Measurements from ENCODE around the gene CHD5. TPM values are rescaled to one million over a fixed set of nuclear protein-coding genes. Genes with fewer than 3 reads are reported as not detected.

The CHD5 gene
- total RNA-seq, 4 donors from 2014 or later, result 0.19 to 0.24 (median 0.19) TPM; not detected in 1

- ATAC-seq (ENCODE audit: low FRiP score) (no peak), DNase-seq (ENCODE audit: low spot score) (no peak)
- TF ChIP-seq CTCF (IDR thresholded peaks at IDR 0.05), result no peak
Measured at GRCh38 chr1:6174621-6175410, 5.3 kb downstream of the CHD5 start.

GRCh38 chr1:6172549-6172948, 7.6 kb downstream of the CHD5 start:
- ATAC-seq (ENCODE audit: low FRiP score), result no peak
- TF ChIP-seq CTCF (IDR thresholded peaks at IDR 0.05), result no peak
- DNase-seq (ENCODE audit: low spot score), result no peak

GRCh38 chr1:6171548-6172124, 8.5 kb downstream of the CHD5 start:
- ATAC-seq (ENCODE audit: low FRiP score), result no peak
- DNase-seq (ENCODE audit: low spot score), result no peak
- TF ChIP-seq CTCF (IDR thresholded peaks at IDR 0.05), result no peak

GRCh38 chr1:6170742-6171201, 9.3 kb downstream of the CHD5 start:
- DNase-seq (ENCODE audit: low spot score) (no peak), ATAC-seq (ENCODE audit: low FRiP score) (no peak)
- TF ChIP-seq CTCF (IDR thresholded peaks at IDR 0.05), result no peak

GRCh38 chr1:6170116-6170741, 9.9 kb downstream of the CHD5 start:
- no peak for ATAC-seq (ENCODE audit: low FRiP score)
- no peak for TF ChIP-seq CTCF (IDR thresholded peaks at IDR 0.05)

GRCh38 chr1:6168947-6169586, 11.1 kb downstream of the CHD5 start:
- DNase-seq (ENCODE audit: low spot score), result no peak
- TF ChIP-seq CTCF (IDR thresholded peaks at IDR 0.05), result no peak
- ATAC-seq (ENCODE audit: low FRiP score), result no peak

More at GRCh38 chr1:6170116-6170741, 9.9 kb downstream of the CHD5 start:
- DNase-seq (ENCODE audit: low spot score), result no peak
